HG03378 (cell line): ENCODE data around the gene TUBGCP6.

Experiments used
- ATAC-seq: cut with Tn5 transposase; IDR thresholded peaks from one replicate; pipeline ENCODE4 v1.9.1; 2021; ENCODE audit warnings: mild to moderate bottlenecking, moderate library complexity; ENCODE audit not compliant: unreplicated experiment

TUBGCP6 gene

DNA sequence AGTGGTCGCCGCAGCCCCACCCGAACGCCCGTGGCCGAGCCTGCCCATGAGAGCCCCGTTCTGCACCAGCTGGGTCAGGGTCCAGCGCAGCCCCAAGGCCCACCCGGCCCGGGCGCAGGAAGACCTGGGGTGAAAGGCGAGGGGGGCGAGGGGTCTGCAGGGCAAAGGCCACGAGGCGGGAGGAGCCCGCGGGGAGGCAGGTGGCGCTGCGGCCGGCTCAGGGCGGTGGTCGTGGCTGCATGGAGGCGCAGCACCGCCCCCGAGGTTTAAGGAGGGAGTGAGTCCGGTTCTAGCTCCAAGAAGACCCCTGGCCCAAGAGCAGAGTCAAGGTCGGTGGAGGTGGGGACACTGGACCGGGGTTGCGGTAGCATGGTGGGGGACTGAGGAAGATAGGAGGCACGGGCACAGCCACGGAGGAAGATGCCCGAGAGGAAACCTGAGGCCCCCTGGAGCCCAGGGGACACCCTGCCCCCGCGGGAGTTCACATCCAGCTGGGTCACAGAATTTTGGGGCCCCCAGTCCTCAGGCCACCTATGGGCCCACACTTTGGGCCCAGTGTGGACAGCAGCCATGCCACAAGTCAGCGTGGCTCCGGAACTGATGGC, 6.8 kb upstream of the TUBGCP6 start:
- no peak for ATAC-seq

GRCh38 chr22:50250555-50251476, 6.0 kb upstream of the TUBGCP6 start, which contains the start of gene HDAC10:
TSS of gene HDAC10 (minus strand) at chr22:50251265. CDS start at chr22:50251032, 233 bp downstream.
- ATAC-seq = no peak

DNA sequence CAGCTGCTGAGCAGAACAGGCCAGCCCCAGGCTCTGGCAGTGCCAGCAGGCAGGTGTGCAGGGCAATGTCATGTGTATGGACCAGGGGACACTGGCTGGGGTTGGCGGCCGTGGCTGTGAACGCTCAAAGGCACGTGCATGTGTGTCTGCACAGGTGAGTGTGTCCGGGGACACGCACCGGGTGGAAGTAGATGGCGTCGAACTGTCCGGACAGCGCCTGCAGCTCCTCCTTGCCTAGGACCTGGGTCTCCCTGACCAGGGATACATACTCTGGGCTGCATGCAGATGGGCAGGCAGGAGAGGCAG, 5.4 kb upstream of the TUBGCP6 start:
- ATAC-seq = no peak

DNA sequence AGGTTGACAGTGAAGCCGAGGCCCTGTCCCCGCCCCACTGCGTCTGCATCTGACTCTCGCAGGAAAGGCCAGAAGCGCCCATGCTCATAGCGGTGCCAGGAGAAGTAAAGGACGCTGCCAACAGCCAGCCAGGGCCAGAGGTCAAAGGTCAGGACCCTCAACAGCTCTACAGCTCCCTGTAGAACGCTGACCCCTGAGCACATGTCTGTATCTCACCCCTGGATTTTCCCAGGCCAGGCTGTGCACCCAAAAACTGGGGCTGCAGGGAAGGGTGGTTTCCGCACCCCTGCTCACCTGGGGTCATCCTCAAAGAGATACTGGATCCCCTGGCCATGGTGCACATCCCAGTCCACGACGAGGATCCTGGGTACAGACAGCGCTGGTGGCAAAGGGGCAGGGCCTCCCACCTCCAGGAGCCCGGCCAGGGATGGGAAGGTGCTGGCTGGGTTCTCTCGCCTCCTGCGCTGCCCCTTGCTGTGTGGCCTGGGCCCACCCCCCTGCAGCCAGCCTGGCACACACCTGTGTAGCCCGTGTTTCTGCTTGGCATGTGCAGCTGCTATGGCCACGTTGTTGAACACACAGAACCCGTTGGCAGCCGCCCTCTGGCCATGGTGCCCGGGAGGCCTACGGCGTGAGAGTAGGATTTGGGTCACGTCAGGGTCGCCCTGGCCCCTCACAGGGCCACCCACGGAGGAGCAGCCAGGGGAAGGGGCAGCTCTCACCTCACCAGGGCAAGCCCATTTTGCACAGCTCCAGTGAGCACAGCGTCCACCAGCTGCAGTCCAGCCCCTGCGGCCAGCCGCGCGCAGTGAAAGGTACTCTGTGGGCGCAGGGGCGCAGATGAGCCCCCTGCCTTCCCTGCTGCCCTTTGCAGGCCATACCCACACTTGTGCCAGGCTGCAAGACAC, 4.8 kb upstream of the TUBGCP6 start:
- ATAC-seq = no peak

DNA sequence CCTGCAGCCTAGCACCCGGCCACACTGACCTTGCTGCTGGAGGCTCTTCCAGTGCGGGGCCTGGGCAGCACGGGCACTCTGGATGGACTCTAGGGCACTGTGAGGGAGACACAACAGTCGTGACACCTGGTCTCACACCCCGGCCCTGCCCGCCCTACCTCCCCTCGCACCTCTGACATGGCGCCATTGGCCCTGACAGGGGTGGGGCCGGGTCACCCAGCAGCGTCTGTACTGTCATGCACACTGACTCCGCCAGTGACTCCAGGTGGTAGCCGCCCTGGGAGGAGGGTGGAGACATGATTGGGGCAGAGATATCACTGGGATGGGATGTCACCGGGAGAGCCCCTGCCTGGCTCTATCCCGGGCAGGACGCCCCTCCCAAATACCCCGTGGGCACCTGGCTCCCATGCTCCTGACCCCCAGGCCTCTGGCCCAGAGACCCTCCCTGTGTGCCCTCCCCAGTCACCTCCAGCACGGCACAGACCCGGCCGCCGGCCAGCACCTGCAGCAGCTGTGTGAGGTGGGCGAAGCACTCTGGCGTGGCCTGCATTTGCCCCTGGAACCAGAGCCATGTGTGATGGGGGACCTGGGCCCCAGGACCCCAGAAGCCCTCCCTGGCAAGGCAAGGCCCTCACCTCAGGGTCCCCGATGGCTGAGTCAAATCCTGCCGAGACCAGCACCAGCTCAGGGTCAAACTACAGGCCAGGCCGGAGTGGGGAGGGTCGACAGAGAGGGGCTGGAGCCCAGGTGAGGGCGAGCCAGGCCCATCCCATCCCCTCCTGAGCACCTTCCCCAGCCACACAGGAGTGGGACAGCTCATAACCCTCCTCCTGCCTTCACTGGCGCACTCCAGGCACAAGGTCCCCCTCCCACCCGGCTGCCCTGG, 3.6 kb upstream of the TUBGCP6 start:
- ATAC-seq = no peak

DNA sequence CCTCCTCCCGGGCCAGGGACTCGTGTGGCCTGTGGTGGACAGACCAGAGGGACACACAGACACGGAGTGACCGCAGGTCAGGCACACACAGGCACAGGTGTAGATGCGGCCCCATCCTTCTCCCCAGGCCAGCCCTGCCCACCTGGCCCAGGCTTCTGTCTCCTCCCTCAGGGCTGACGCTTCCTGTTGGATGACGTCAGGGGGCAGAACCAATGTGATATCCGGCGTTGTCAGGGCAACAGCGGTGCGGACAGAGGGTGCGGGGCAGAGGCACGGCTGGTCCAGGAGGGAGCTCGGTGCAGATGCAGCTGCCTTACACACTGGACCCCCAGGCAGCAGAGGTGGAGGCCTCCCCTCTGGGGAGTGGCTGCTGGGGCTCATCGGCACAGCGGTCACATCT, 2.9 kb upstream of the TUBGCP6 start:
- no peak for ATAC-seq

- ATAC-seq = no peak
Measured at GRCh38 chr22:50246242-50247175, 1.7 kb upstream of the TUBGCP6 start.

DNA sequence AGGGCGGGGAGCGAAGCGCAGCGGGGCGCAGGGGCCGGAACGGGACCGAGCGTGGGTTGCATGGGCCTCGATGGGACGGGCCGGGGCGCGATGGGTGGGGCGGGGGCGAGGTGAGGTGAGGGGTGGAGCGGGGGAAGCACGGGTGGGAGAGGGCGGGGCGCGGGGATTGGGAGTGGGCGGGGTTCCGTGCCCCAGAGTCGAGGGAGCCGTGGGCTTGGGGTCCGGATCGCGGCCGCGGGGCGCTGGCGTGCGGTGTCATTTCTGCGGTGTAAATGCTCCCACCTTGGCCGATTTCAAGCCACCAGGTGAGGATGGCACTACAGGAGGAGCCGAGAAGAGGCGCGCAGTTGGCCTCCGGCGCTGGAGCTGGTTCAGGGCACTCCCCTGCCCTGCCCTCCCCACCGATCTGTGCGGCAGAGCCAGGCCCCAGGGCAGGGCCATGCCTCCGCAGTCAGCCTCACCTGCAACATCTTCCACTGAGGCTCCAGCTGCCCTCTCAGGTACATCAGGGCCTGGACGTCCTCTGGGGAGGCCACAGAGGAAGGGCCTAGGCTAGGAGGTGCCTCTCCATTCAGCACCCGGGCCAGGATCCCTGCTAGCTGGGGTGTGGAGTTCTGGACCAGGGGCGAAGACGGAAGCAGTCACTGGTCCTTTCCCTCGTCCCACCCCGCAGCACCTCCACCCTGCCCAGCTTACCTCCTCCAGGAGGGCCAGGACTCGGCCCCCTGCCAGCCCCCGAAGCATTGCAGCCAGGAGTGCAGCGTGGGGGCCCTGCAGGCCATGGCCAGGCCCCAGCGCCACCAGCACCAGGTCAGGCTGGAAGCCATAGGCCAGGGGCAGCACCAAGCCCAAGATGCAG, 620 bp upstream of the TUBGCP6 start:
- no peak for ATAC-seq

GRCh38 chr22:50243685-50244419, 971 bp downstream of the TUBGCP6 start:
- ATAC-seq = no peak

- ATAC-seq = no peak
Measured at GRCh38 chr22:50242406-50242949, 2.3 kb downstream of the TUBGCP6 start.

DNA sequence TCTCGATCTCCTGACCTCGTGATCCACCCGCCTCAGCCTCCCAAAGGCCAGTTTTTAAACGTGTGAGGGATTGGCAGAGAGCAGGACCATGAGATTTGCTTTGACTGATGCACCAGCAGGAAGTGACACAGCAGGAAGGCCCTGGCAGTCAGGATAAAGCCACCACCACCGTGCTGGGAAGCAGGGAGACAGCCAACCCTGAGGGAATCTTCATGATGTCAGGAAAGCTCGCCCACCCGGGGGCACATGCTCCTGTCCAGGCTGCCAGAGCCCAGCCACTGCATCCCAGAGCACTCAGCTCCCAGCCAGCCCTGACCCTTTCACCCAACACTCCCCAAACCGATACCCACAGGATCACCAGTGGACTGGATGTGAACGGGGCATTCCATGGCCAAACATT, 6.1 kb downstream of the TUBGCP6 start:
- ATAC-seq = no peak

GRCh38 chr22:50236731-50237409, 8.0 kb downstream of the TUBGCP6 start:
- no peak for ATAC-seq

GRCh38 chr22:50233223-50233622, 11.6 kb downstream of the TUBGCP6 start:
- ATAC-seq = no peak

GRCh38 chr22:50232481-50233151, 12.2 kb downstream of the TUBGCP6 start:
- ATAC-seq = no peak

DNA sequence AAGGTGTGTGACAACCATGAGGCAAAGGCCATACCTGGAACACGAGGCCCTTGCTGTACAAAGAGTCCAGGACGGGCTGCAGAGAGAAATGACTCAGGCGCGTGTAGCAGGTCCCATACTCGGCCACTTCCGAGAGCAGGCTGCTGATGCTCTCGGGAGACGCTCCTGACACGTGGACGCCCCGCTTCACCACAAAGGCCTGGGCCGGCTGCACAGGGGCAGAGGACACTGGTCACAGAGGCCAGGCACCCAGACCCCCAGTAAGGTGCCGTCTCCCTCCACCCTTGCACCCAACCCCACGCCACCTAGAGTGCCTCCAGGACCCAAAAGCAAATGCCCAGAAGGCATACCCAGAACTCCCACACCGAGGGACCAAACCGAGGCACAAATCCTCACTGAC, 15.5 kb downstream of the TUBGCP6 start:
- no peak for ATAC-seq

DNA sequence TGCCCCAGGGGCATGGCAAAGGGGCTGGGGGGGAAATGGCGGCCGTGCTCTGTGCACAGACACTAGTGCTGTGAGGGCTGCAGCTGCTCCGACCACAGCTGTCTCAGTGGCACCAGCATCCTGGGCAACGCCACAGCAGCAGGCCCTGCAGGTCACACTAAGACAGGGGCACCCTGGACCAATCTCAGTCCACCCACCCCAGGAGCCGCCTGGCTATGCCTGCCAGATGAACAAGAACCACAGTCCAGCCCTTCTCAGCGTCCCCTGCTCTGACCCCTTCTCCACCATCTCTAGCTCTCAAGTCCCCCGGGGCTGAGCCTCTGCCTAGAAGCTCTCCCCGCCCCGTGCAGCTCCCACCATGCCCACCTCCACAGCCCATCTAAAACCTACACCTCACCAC, 16.5 kb downstream of the TUBGCP6 start:
- ATAC-seq = no peak
